HepG2 (cell line): ENCODE data around the gene CHAF1A. TPM values are rescaled to one million over a fixed set of nuclear protein-coding genes. Genes with fewer than 3 reads are reported as not detected.

Experiments
- ATAC-seq: fragments of 200-7000 bp; cut with Tn5 transposase; 3 replicates; pipeline ENCODE4 v1.9.1; 2020; ENCODE audit warnings: mild to moderate bottlenecking, moderate library complexity
- BruUV-seq: library from RNA; stranded (reverse); fragments of 400-500 nt; replicated peaks from 2 replicates; lab custom pipeline; 2021; lab: Mats Ljungman, UMichigan
- CTCF ChIA-PET: fragments of 300-600 bp; formaldehyde crosslinking; extraction: SDS; loops from one replicate; lab custom pipeline; 2021; ENCODE audit warnings: low total read pairs, inconsistent platforms, low intra/inter-chr PET ratio; lab: Yijun Ruan, JAX
- POLR2A ChIA-PET: fragments of 350-600 bp; sonication (Branson Sonifier 250); formaldehyde crosslinking; loops from one replicate; lab custom pipeline; 2020; ENCODE audit warnings: antibody characterized with exemption, inconsistent platforms; lab: Yijun Ruan, JAX
- DNase-seq: peaks from one replicate; pipeline ENCODE4 v3.0.0-alpha.2; 2015; ENCODE audit warnings: low spot score
- FAIRE-seq: peaks from 3 replicates; lab custom pipeline; 2011; peaks lifted over from hg19 to GRCh38; lab: Jason Lieb, UNC
- H2AFZ ChIP-seq: one replicate; pipeline ENCODE4 v1.6.1; 2011; ENCODE audit warnings: low read length, inconsistent platforms
- H3K27ac ChIP-seq: fragments of 300-600 bp; 3 replicates; pipeline ENCODE4 v1.8.0; 2011; ENCODE audit warnings: mixed run types, mild to moderate bottlenecking, mixed read lengths, low read length, inconsistent platforms; ENCODE audit not compliant: insufficient read depth; ENCODE audit errors: extremely low read length
- H3K27me3 ChIP-seq, 2 experiments: fragments of 200-600 bp in 1 of 2; 2 replicates in 1 of 2; 3 replicates in 1 of 2; pipeline versions ENCODE4 v1.6.0 to v1.8.0; 2011; ENCODE audit warnings: low read length in 2 of 2, mild to moderate bottlenecking in 2 of 2, moderate library complexity in 2 of 2, inconsistent platforms in 1 of 2; ENCODE audit not compliant: insufficient read depth in 2 of 2, control insufficient read depth in 1 of 2
- H3K36me3 ChIP-seq, 2 experiments: fragments of 200-600 bp in 1 of 2; replicated peaks in 1 of 2; 2 replicates in 1 of 2; 3 replicates in 1 of 2; pipeline versions ENCODE4 v1.5.1 to v1.8.0; 2011; ENCODE audit warnings: low read length in 2 of 2, inconsistent platforms in 1 of 2; ENCODE audit not compliant: insufficient read depth in 2 of 2, control insufficient read depth in 1 of 2
- H3K4me1 ChIP-seq: 2 replicates; pipeline ENCODE4 v1.5.1; 2012; ENCODE audit warnings: low read length, inconsistent platforms; ENCODE audit not compliant: insufficient read depth
- H3K4me2 ChIP-seq: 2 replicates; pipeline ENCODE4 v1.6.0; 2011; ENCODE audit warnings: low read depth, low read length, inconsistent platforms
- H3K4me3 ChIP-seq, 3 experiments: fragments of 200-600 bp in 1 of 3; sonication (generic), shearing (Covaris generic) in 1 of 3; replicated peaks in 1 of 3; 2 replicates each; pipeline ENCODE4 v1.5.1; 2011 to 2016; ENCODE audit warnings: low read length in 3 of 3, inconsistent platforms in 2 of 3, low read depth in 2 of 3, mild to moderate bottlenecking in 2 of 3, control low read depth in 1 of 3, mixed read lengths in 1 of 3; ENCODE audit not compliant: insufficient read depth in 1 of 3
- H3K79me2 ChIP-seq: one replicate; pipeline ENCODE4 v1.6.1; 2011; ENCODE audit warnings: low read length, inconsistent platforms; ENCODE audit not compliant: insufficient read depth
- H3K9ac ChIP-seq: 2 replicates; pipeline ENCODE4 v1.6.0; 2011; ENCODE audit warnings: mild to moderate bottlenecking, low read depth, low read length, inconsistent platforms; ENCODE audit not compliant: insufficient read depth
- H3K9me3 ChIP-seq: 2 replicates; pipeline ENCODE4 v1.5.1; 2012; ENCODE audit warnings: mild to moderate bottlenecking, low read length
- H4K20me1 ChIP-seq: 2 replicates; pipeline ENCODE4 v1.6.0; 2011; ENCODE audit warnings: inconsistent platforms, mild to moderate bottlenecking, low read length, moderate library complexity; ENCODE audit not compliant: insufficient read depth
- ADNP ChIP-seq: sonication (generic); formaldehyde crosslinking; IDR thresholded peaks from 2 replicates; pipeline ENCODE4 v1.4.0; 2020; ENCODE audit warnings: missing genetic modification reagents
- GATAD1 ChIP-seq: IDR thresholded peaks from 2 replicates; pipeline ENCODE4 v1.6.1; 2016; ENCODE audit warnings: missing genetic modification reagents, missing compliant biosample characterization
- KLF15 ChIP-seq: sonication (generic); formaldehyde crosslinking; IDR thresholded peaks from 2 replicates; pipeline ENCODE4 v1.8.1; 2023; ENCODE audit warnings: borderline replicate concordance, mild to moderate bottlenecking, inconsistent platforms, missing genetic modification reagents, mixed read lengths
- MED13 ChIP-seq: sonication (generic); formaldehyde crosslinking; IDR thresholded peaks from 2 replicates; pipeline ENCODE4 v1.5.0; 2020; ENCODE audit warnings: missing genetic modification reagents
- NCOR1 ChIP-seq: fragments of 200-600 bp; sonication (generic); IDR thresholded peaks from 2 replicates; pipeline ENCODE4 v1.7.0; 2017; ENCODE audit warnings: antibody characterized with exemption, low read length, borderline replicate concordance
- NFIB ChIP-seq: sonication (generic); formaldehyde crosslinking; IDR thresholded peaks from 2 replicates; pipeline ENCODE4 v1.9.0; 2021; ENCODE audit warnings: missing genetic modification reagents, mild to moderate bottlenecking, borderline replicate concordance
- SMAD3 ChIP-seq: sonication (generic); formaldehyde crosslinking; IDR thresholded peaks from 2 replicates; pipeline ENCODE4 v1.4.0; 2020; ENCODE audit warnings: missing genetic modification reagents
- ZBTB42 ChIP-seq: sonication (generic); formaldehyde crosslinking; IDR thresholded peaks from 2 replicates; pipeline ENCODE4 v1.5.0; 2020; ENCODE audit warnings: mild to moderate bottlenecking, missing genetic modification reagents
- ZNF652 ChIP-seq: IDR thresholded peaks from 2 replicates; pipeline ENCODE4 v1.6.1; 2016; ENCODE audit warnings: low read depth, borderline replicate concordance
- ZNF724P ChIP-seq: sonication (generic); formaldehyde crosslinking; IDR thresholded peaks from 2 replicates; pipeline ENCODE4 v1.8.0; 2022; ENCODE audit warnings: missing genetic modification reagents, borderline replicate concordance
- WGBS: methylation state at CpG from one replicate; pipeline ENCODE4 v1.1.6; 2017; ENCODE audit warnings: low lambda C conversion rate; 5-methylcytosine and 5-hydroxymethylcytosine counted together
- in situ Hi-C: cut with HindIII; loops from 2 replicates; pipeline ENCODE4 v1.10.0; 2017; ENCODE audit warnings: low pct_unique_long_range_greater_than_20kb; ENCODE audit not compliant: extremely low pct_ligation_motif_present
- intact Hi-C: fragments of 100-400 bp; cut with micrococcal nuclease; formaldehyde crosslinking; loops from one replicate; pipeline ENCODE4 v1.10.0; 2022; ENCODE audit not compliant: unreplicated experiment
- polyA plus RNA-seq, 8 experiments: library from polyadenylated mRNA; depleted of rRNA in 3 of 8; stranded (reverse) in 7 of 8; unstranded in 1 of 8; fragments of >200 nt; fragmentation: Illumina TruSeq in 4 of 8; extraction: Trizol in 4 of 8; gene quantifications; 2 replicates each; pipeline versions ENCODE4 v1.2.1 to v1.2.3, GENCODE V29; 2011 to 2016; ENCODE audit warnings: low read depth in 4 of 8, missing spikeins in 1 of 8, mixed read lengths in 1 of 8; ENCODE audit not compliant: insufficient read depth in 1 of 8
- total RNA-seq, 5 experiments: library from RNA; depleted of rRNA; stranded (reverse); fragments of >200 nt; fragmentation: Illumina TruSeq; extraction: Trizol; gene quantifications; 2 replicates each; pipeline ENCODE4 v1.2.3, GENCODE V29; 2016; ENCODE audit warnings: low read depth in 1 of 5
- TF ChIP-seq, protein P1 (sequence below): sonication (generic); formaldehyde crosslinking; IDR thresholded peaks from 2 replicates; pipeline ENCODE4 v1.4.0; 2020; ENCODE audit warnings: mild to moderate bottlenecking, low read depth, missing genetic modification reagents
- TF ChIP-seq, protein P2 (sequence below): sonication (generic); formaldehyde crosslinking; IDR thresholded peaks from 2 replicates; pipeline ENCODE4 v1.4.0; 2020; ENCODE audit warnings: missing genetic modification reagents
- TF ChIP-seq, protein P3 (sequence below): sonication (generic); formaldehyde crosslinking; IDR thresholded peaks from 2 replicates; pipeline ENCODE4 v1.4.0; 2020; ENCODE audit warnings: missing genetic modification reagents, borderline replicate concordance
- TF ChIP-seq, protein P4 (sequence below): sonication (generic); formaldehyde crosslinking; IDR thresholded peaks from 2 replicates; pipeline ENCODE4 v1.8.0; 2023; ENCODE audit warnings: mild to moderate bottlenecking, missing genetic modification reagents

CHAF1A gene
- total and polyA plus RNA-seq, 2 of the 13 experiments (the other 11 are each of a cell fraction or from before 2014, with no cell fraction given) = 11.0 to 34.8 TPM

DNA sequence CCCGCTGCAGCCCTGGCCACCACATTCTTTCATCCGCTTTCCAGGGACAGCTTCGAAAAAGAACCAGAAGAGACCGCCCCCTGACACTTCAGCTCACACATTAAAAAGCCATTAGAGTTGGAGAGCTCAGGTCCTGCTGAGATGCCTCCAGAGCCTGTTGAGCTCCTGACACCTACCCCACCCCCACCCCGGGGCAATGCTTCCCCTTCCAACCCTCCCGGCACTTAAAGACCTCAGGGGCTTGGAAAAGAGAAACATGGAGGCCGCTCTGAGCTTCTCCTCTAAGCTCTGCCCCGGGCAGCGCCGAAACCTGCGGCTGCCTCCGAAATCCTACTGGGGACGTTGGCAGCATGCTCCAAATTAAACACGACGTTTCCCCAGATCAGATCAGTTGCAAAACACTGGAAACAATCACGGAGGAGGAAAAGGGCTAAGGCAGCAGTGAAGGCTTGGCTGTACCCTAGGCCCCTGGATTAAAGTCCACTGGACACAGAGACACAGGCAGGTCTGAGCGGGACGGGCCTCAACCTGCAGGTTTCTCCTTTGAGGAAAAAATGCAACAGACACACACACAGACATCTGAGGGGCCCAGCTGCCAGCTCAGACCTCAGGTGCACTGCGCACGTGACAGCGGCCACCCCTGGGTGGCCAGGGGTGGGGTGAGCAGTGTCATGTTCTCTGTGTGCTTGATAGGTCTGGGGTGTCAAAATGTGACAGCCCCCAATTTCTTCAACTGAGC, 11.7 kb upstream of the CHAF1A start (continued):
- TF ChIP-seq, protein P1, sequence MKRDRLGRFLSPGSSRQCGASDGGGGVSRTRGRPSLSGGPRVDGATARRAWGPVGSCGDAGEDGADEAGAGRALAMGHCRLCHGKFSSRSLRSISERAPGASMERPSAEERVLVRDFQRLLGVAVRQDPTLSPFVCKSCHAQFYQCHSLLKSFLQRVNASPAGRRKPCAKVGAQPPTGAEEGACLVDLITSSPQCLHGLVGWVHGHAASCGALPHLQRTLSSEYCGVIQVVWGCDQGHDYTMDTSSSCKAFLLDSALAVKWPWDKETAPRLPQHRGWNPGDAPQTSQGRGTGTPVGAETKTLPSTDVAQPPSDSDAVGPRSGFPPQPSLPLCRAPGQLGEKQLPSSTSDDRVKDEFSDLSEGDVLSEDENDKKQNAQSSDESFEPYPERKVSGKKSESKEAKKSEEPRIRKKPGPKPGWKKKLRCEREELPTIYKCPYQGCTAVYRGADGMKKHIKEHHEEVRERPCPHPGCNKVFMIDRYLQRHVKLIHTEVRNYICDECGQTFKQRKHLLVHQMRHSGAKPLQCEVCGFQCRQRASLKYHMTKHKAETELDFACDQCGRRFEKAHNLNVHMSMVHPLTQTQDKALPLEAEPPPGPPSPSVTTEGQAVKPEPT (CRISPR knock-in tag) = no peak
- TF ChIP-seq SMAD3 (CRISPR knock-in tag) (peak; percentile 80), NFIB (CRISPR knock-in tag) (no peak), NCOR1 (peak; percentile 94)

DNA sequence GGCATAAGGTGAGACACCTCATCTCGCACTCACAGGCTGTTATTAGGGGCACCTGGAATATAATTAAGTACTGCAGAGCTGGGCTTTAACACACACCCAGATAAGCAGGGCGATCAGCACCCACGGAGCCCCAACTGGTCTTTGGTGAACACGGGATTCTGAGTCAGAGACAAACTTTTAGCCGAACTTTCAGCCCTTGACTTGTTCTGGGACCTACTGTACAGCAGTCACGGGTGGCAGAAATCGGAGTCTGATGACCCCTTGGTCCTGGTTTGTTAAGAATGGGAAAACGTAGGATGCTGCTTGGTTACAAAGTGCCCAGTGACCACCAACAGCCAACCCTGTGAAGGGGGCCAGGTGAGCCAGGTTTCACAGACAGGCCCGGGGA, 11.1 kb upstream of the CHAF1A start:
- H3K4me2 ChIP-seq = peak overlapping the region; percentile 87
- no peaks in the 10 kb centered on the region for H3K9me3 ChIP-seq
- peaks cover 83% of the 10 kb centered on the region for H3K79me2 ChIP-seq
- H3K4me1 ChIP-seq = peaks cover 80% of the 10 kb centered on the region
- peak overlapping the region; percentile 76 for H3K9ac ChIP-seq
- peaks cover 10 to 25% of the 10 kb centered on the region in 2 experiments for H3K36me3 ChIP-seq
- no peak overlapping the region for H2AFZ ChIP-seq
- in situ Hi-C loops (no loop called here), intact Hi-C loops (no loop called here)
- peak overlapping the region; percentile 95 for H3K27ac ChIP-seq
- no peak for DNase-seq
- ATAC-seq = no peak; the same call in 2 of the 3 replicates
- WGBS = 9% methylated on average over 6 of the region's 9 CpGs
- FAIRE-seq = no peak
- peak overlapping the region; percentile 17 to 60 (median 34); a peak in 5 of 6 replicates for H3K4me3 ChIP-seq
- peaks cover 10% of the 10 kb centered on the region; the same call in 1 of the 2 replicates for H4K20me1 ChIP-seq
- ChIA-PET POLR2A (interaction anchor here (0.9 to 3.2 kb wide), 13 partner anchors 8 to 123 kb away, joined by 3 to 64 read pairs (median 5); partner anchors contain the start of genes CHAF1A, MPND and SH3GL1), CTCF (interaction anchor here (0.9 kb wide), 1 partner anchor 10 kb away, joined by 6 read pairs; the partner anchor contains the start of gene SH3GL1)
- TSS peak; percentile 72 for BruUV-seq
- H3K27me3 ChIP-seq = no peaks in the 10 kb centered on the region
- no peak for TF ChIP-seq GATAD1 (CRISPR knock-in tag)
- TF ChIP-seq, protein P2, sequence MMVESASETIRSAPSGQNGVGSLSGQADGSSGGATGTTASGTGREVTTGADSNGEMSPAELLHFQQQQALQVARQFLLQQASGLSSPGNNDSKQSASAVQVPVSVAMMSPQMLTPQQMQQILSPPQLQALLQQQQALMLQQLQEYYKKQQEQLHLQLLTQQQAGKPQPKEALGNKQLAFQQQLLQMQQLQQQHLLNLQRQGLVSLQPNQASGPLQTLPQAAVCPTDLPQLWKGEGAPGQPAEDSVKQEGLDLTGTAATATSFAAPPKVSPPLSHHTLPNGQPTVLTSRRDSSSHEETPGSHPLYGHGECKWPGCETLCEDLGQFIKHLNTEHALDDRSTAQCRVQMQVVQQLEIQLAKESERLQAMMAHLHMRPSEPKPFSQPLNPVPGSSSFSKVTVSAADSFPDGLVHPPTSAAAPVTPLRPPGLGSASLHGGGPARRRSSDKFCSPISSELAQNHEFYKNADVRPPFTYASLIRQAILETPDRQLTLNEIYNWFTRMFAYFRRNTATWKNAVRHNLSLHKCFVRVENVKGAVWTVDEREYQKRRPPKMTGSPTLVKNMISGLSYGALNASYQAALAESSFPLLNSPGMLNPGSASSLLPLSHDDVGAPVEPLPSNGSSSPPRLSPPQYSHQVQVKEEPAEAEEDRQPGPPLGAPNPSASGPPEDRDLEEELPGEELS = no peak
- no peak for TF ChIP-seq MED13
- TF ChIP-seq ZNF652 (CRISPR knock-in tag) = no peak
- no peak for TF ChIP-seq ZNF724P (CRISPR knock-in tag)
- no peak for TF ChIP-seq ZBTB42
- TF ChIP-seq, protein P3, sequence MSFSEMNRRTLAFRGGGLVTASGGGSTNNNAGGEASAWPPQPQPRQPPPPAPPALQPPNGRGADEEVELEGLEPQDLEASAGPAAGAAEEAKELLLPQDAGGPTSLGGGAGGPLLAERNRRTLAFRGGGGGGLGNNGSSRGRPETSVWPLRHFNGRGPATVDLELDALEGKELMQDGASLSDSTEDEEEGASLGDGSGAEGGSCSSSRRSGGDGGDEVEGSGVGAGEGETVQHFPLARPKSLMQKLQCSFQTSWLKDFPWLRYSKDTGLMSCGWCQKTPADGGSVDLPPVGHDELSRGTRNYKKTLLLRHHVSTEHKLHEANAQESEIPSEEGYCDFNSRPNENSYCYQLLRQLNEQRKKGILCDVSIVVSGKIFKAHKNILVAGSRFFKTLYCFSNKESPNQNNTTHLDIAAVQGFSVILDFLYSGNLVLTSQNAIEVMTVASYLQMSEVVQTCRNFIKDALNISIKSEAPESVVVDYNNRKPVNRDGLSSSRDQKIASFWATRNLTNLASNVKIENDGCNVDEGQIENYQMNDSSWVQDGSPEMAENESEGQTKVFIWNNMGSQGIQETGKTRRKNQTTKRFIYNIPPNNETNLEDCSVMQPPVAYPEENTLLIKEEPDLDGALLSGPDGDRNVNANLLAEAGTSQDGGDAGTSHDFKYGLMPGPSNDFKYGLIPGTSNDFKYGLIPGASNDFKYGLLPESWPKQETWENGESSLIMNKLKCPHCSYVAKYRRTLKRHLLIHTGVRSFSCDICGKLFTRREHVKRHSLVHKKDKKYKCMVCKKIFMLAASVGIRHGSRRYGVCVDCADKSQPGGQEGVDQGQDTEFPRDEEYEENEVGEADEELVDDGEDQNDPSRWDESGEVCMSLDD (CRISPR knock-in tag) = no peak
- TF ChIP-seq KLF15 = no peak
- TF ChIP-seq, protein P4, sequence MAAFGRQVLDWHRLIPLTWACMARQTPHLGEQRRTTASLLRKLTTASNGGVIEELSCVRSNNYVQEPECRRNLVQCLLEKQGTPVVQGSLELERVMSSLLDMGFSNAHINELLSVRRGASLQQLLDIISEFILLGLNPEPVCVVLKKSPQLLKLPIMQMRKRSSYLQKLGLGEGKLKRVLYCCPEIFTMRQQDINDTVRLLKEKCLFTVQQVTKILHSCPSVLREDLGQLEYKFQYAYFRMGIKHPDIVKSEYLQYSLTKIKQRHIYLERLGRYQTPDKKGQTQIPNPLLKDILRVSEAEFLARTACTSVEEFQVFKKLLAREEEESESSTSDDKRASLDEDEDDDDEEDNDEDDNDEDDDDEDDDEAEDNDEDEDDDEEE (CRISPR knock-in tag) = no peak
- TF ChIP-seq ADNP (CRISPR knock-in tag) = no peak
